GM23248 (cell line): ENCODE results near the gene CRLF2. TPM values are rescaled to one million over a fixed set of nuclear protein-coding genes. Genes with fewer than 3 reads are reported as not detected.
"Not testable (repeated sequence)": the region's sequence is repeated elsewhere in the genome, so short reads cannot be mapped to it uniquely, and the experiment has no call there.

Source experiments
- DNase-seq: peaks from one replicate; pipeline ENCODE4 v3.0.0-alpha.2; 2015
- H2AFZ ChIP-seq: fragments of 200-600 bp; sonication (generic); 2 replicates; pipeline ENCODE4 v1.6.1; 2016; ENCODE audit warnings: antibody characterized with exemption
- H3F3A ChIP-seq: fragments of 200-600 bp; sonication (generic); 2 replicates; pipeline ENCODE4 v1.6.1; 2016; ENCODE audit warnings: mild to moderate bottlenecking, antibody characterized with exemption, mixed run types; ENCODE audit not compliant: insufficient read depth
- H3K27ac ChIP-seq: fragments of 200-600 bp; sonication (generic); 2 replicates; pipeline ENCODE4 v1.5.1; 2016; ENCODE audit warnings: mild to moderate bottlenecking
- H3K27me3 ChIP-seq: fragments of 200-600 bp; sonication (generic); replicated peaks from 2 replicates; pipeline ENCODE4 v1.6.1; 2016; ENCODE audit warnings: mild to moderate bottlenecking; ENCODE audit not compliant: insufficient read depth
- H3K36me3 ChIP-seq: fragments of 200-600 bp; sonication (generic); 2 replicates; pipeline ENCODE4 v1.6.1; 2016; ENCODE audit warnings: low read depth, mild to moderate bottlenecking
- H3K4me1 ChIP-seq: fragments of 200-600 bp; sonication (generic); 2 replicates; pipeline ENCODE4 v1.6.1; 2016; ENCODE audit warnings: mild to moderate bottlenecking; ENCODE audit not compliant: insufficient read depth
- H3K4me2 ChIP-seq: fragments of 200-600 bp; sonication (generic); one replicate; pipeline ENCODE4 v1.6.1; 2016; ENCODE audit warnings: mild to moderate bottlenecking; ENCODE audit not compliant: unreplicated experiment
- H3K4me3 ChIP-seq: fragments of 200-600 bp; sonication (generic); 2 replicates; pipeline ENCODE4 v1.5.1; 2016; ENCODE audit warnings: mild to moderate bottlenecking
- H3K79me2 ChIP-seq: fragments of 200-600 bp; sonication (generic); 2 replicates; pipeline ENCODE4 v1.6.1; 2016; ENCODE audit warnings: mild to moderate bottlenecking; ENCODE audit not compliant: insufficient read depth
- H3K9ac ChIP-seq: fragments of 200-600 bp; sonication (generic); 2 replicates; pipeline ENCODE4 v1.6.1; 2016; ENCODE audit warnings: mild to moderate bottlenecking
- H3K9me2 ChIP-seq: fragments of 200-600 bp; sonication (generic); 2 replicates; pipeline ENCODE4 v1.6.1; 2016; ENCODE audit warnings: mixed run types, mild to moderate bottlenecking, moderate library complexity; ENCODE audit not compliant: insufficient read depth
- H3K9me3 ChIP-seq: fragments of 200-600 bp; sonication (generic); one replicate; pipeline ENCODE4 v1.6.1; 2017; ENCODE audit warnings: low read depth
- H4K20me1 ChIP-seq: fragments of 200-600 bp; sonication (generic); 2 replicates; pipeline ENCODE4 v1.6.0; 2016; ENCODE audit not compliant: insufficient read depth
- EZH2 ChIP-seq: fragments of 200-600 bp; sonication (generic); IDR thresholded peaks from 2 replicates; pipeline ENCODE4 v1.6.1; 2018; ENCODE audit warnings: antibody characterized with exemption, mild to moderate bottlenecking; ENCODE audit not compliant: insufficient read depth, poor library complexity, severe bottlenecking
- EZH2phosphoT487 ChIP-seq: fragments of 200-600 bp; sonication (generic); IDR thresholded peaks from 2 replicates; pipeline ENCODE4 v1.6.1; 2018; ENCODE audit warnings: antibody characterized with exemption, moderate library complexity, mild to moderate bottlenecking, low read depth; ENCODE audit not compliant: insufficient read depth
- WGBS, 2 experiments: methylation state at CpG; one replicate each; pipeline ENCODE4 v1.1.6; 2015 to 2017; ENCODE audit warnings: low lambda C conversion rate in 2 of 2, low coverage in 1 of 2; ENCODE audit errors: missing lambda C conversion rate in 2 of 2; 5-methylcytosine and 5-hydroxymethylcytosine counted together
- in situ Hi-C: fragments of 300-500 bp; cut with MboI; formaldehyde crosslinking; loops from 2 replicates; pipeline ENCODE4 v1.15.0; 2020
- polyA plus RNA-seq: library from polyadenylated mRNA; unstranded; fragments of >200 nt; fragmentation: Nextera tagmentation; extraction: Ambion mirVana; gene quantifications from 2 replicates; pipeline ENCODE4 v1.2.1, GENCODE V29; 2016
- total RNA-seq: library from RNA; depleted of rRNA; stranded (reverse); fragments of >200 nt; shearing (Covaris generic); gene quantifications from 2 replicates; pipeline ENCODE4 v1.2.3, GENCODE V29; 2014

The CRLF2 gene
- total and polyA plus RNA-seq, 2 experiments from 2014 or later = not detected

GRCh38 chrX:1172496-1172895 is 40.0 kb downstream of the CRLF2 start:
- H3K4me2 ChIP-seq = no peak overlapping the region
- H3K4me3 ChIP-seq = no peak overlapping the region
- H3K9ac ChIP-seq = no peak overlapping the region
- DNase-seq = no peak
- no peaks in the 10 kb centered on the region for H3K9me2 ChIP-seq
- H2AFZ ChIP-seq = no peak overlapping the region
- 6 to 7% methylated on average over 13 of the region's 13 CpGs for WGBS, 2 experiments
- H4K20me1 ChIP-seq = no peaks in the 10 kb centered on the region
- no peaks in the 10 kb centered on the region for H3F3A ChIP-seq
- in situ Hi-C loops = no loop called here
- TF ChIP-seq EZH2phosphoT487 (no peak), EZH2 (no peak)
- no peaks in the 10 kb centered on the region for H3K9me3 ChIP-seq
- H3K27ac ChIP-seq = no peak overlapping the region
- H3K36me3 ChIP-seq = no peaks in the 10 kb centered on the region
- H3K79me2 ChIP-seq = no peaks in the 10 kb centered on the region
- H3K4me1 ChIP-seq = no peaks in the 10 kb centered on the region
- H3K27me3 ChIP-seq = no peaks in the 10 kb centered on the region

GRCh38 chrX:1171915-1172314 is 40.5 kb downstream of the CRLF2 start:
- DNase-seq, H3K27me3 ChIP-seq, H3K9me2 ChIP-seq, H3K27ac ChIP-seq, H3K79me2 ChIP-seq, H3K9me3 ChIP-seq, H3K4me1 ChIP-seq, H3K9ac ChIP-seq, H3K4me2 ChIP-seq, H4K20me1 ChIP-seq, H3K36me3 ChIP-seq, in situ Hi-C loops, H3K4me3 ChIP-seq, H2AFZ ChIP-seq, H3F3A ChIP-seq: not testable (repeated sequence)
- WGBS, 2 experiments = 19 to 25% methylated on average over 13 of the region's 13 CpGs

- Histone ChIP-seq H3F3A (no peaks in the 10 kb centered on the region), H3K9ac (no peak overlapping the region), H3K27me3 (no peaks in the 10 kb centered on the region), H3K4me1 (no peaks in the 10 kb centered on the region), H3K27ac (no peak overlapping the region), H3K79me2 (no peaks in the 10 kb centered on the region), H4K20me1 (no peaks in the 10 kb centered on the region), H3K9me3 (no peaks in the 10 kb centered on the region), H3K4me2 (no peak overlapping the region), H3K9me2 (no peaks in the 10 kb centered on the region), H3K36me3 (no peaks in the 10 kb centered on the region), H3K4me3 (no peak overlapping the region), H2AFZ (no peak overlapping the region)
- in situ Hi-C loops = no loop called here
- no peak for TF ChIP-seq EZH2phosphoT487
- TF ChIP-seq EZH2 = no peak
- DNase-seq = no peak
- 2 to 4% methylated on average over 11 of the region's 11 CpGs for WGBS, 2 experiments
Observed at GRCh38 chrX:1170243-1170642, 42.2 kb downstream of the CRLF2 start.

GRCh38 chrX:1169189-1169588 is 43.3 kb downstream of the CRLF2 start:
- Histone ChIP-seq H3K36me3 (no peaks in the 10 kb centered on the region), H3K9me3 (no peaks in the 10 kb centered on the region), H3K4me3 (no peak overlapping the region), H3K9me2 (no peaks in the 10 kb centered on the region), H3F3A (no peaks in the 10 kb centered on the region), H3K4me2 (no peak overlapping the region), H4K20me1 (no peaks in the 10 kb centered on the region), H3K79me2 (no peaks in the 10 kb centered on the region), H3K27me3 (no peaks in the 10 kb centered on the region), H3K27ac (no peak overlapping the region), H3K4me1 (no peaks in the 10 kb centered on the region), H3K9ac (no peak overlapping the region), H2AFZ (no peak overlapping the region)
- in situ Hi-C loops = no loop called here
- peak; percentile 10 for DNase-seq
- 41 to 45% methylated on average over 5 to 7 of the region's 7 CpGs for WGBS, 2 experiments
- TF ChIP-seq EZH2phosphoT487 = no peak
- no peak for TF ChIP-seq EZH2

- H3K36me3 ChIP-seq = no peaks in the 10 kb centered on the region
- H3K9me2 ChIP-seq = no peaks in the 10 kb centered on the region
- WGBS, 2 experiments = 54 to 71% methylated on average over 3 of the region's 3 CpGs
- no peaks in the 10 kb centered on the region for H3K27me3 ChIP-seq
- H3K4me3 ChIP-seq = no peak overlapping the region
- no peaks in the 10 kb centered on the region for H3K4me1 ChIP-seq
- no peak overlapping the region for H2AFZ ChIP-seq
- H3K27ac ChIP-seq = no peak overlapping the region
- in situ Hi-C loops = no loop called here
- TF ChIP-seq EZH2 (no peak), EZH2phosphoT487 (no peak)
- DNase-seq = no peak
- no peaks in the 10 kb centered on the region for H4K20me1 ChIP-seq
- H3K4me2 ChIP-seq = no peak overlapping the region
- no peaks in the 10 kb centered on the region for H3F3A ChIP-seq
- no peaks in the 10 kb centered on the region for H3K9me3 ChIP-seq
- H3K79me2 ChIP-seq = no peaks in the 10 kb centered on the region
- H3K9ac ChIP-seq = no peak overlapping the region
Observed at GRCh38 chrX:1167918-1168481, 44.4 kb downstream of the CRLF2 start.
